BJ (cell line): ENCODE data around the gene ATP13A4. TPM values are rescaled to one million over a fixed set of nuclear protein-coding genes. Genes with fewer than 3 reads are reported as not detected.

ENCODE experiments used
- CTCF ChIA-PET: fragments of 350-600 bp; formaldehyde crosslinking; extraction: SDS; loops from one replicate; lab custom pipeline; 2021; ENCODE audit warnings: antibody characterized with exemption, inconsistent platforms; lab: Yijun Ruan, JAX
- POLR2A ChIA-PET: fragments of 300-600 bp; sonication (Branson Sonifier 250); formaldehyde crosslinking; extraction: SDS; loops from one replicate; lab custom pipeline; 2021; ENCODE audit warnings: antibody characterized with exemption; lab: Charles Lee
- DNase-seq: peaks from one replicate; pipeline ENCODE4 v3.0.0-alpha.2; 2011; ENCODE audit warnings: low read depth
- H3K27me3 ChIP-seq: 2 replicates; pipeline ENCODE4 v1.6.0; 2011; ENCODE audit warnings: low read length; ENCODE audit not compliant: control insufficient read depth, insufficient read depth
- H3K36me3 ChIP-seq: 2 replicates; pipeline ENCODE4 v1.5.1; 2011; ENCODE audit warnings: low read length; ENCODE audit not compliant: control insufficient read depth, insufficient read depth
- H3K4me3 ChIP-seq: 2 replicates; pipeline ENCODE4 v1.5.1; 2011; ENCODE audit warnings: low read depth, mild to moderate bottlenecking, control low read depth, low read length
- CTCF ChIP-seq: IDR thresholded peaks from 2 replicates; pipeline ENCODE4 v1.5.1; 2011; ENCODE audit warnings: low read depth, mild to moderate bottlenecking, control low read depth, inconsistent platforms, low read length, moderate library complexity; ENCODE audit not compliant: insufficient read depth
- polyA plus RNA-seq: library from polyadenylated mRNA; depleted of rRNA; stranded (reverse); fragments of >200 nt; gene quantifications from 2 replicates; pipeline ENCODE4 v1.2.3, GENCODE V29; 2011

The ATP13A4 gene
- polyA plus RNA-seq, 1 experiment = 0.10 TPM

GRCh38 chr3:193569119-193569518 lies 14.4 kb upstream of the ATP13A4 start:
- no peak overlapping the region for H3K4me3 ChIP-seq
- no peaks in the 10 kb centered on the region for H3K36me3 ChIP-seq
- POLR2A ChIA-PET = no interaction called here
- CTCF ChIA-PET = interaction anchor here (1.7 kb wide), 1 partner anchor 752 kb away, joined by 3 read pairs; no protein-coding TSS in a partner anchor
- no peak for DNase-seq
- TF ChIP-seq CTCF = no peak
- H3K27me3 ChIP-seq = no peaks in the 10 kb centered on the region

- Histone ChIP-seq H3K4me3 (no peak overlapping the region), H3K36me3 (no peaks in the 10 kb centered on the region), H3K27me3 (no peaks in the 10 kb centered on the region)
- ChIA-PET CTCF (interaction anchor here (0.7 kb wide), 1 partner anchor 9 kb away, joined by 3 read pairs; no protein-coding TSS in a partner anchor), POLR2A (no interaction called here)
- no peak for TF ChIP-seq CTCF
- DNase-seq = no peak
These were observed 9.3 kb upstream of the ATP13A4 start for GRCh38 chr3:193564012-193564411.

- H3K4me3 ChIP-seq = no peak overlapping the region
- DNase-seq = no peak
- ChIA-PET CTCF (interaction anchor here (0.7 kb wide), 1 partner anchor 9 kb away, joined by 3 read pairs; no protein-coding TSS in a partner anchor), POLR2A (no interaction called here)
- H3K27me3 ChIP-seq = no peaks in the 10 kb centered on the region
- H3K36me3 ChIP-seq = no peaks in the 10 kb centered on the region
- TF ChIP-seq CTCF = no peak
These were observed 8.7 kb upstream of the ATP13A4 start for GRCh38 chr3:193563426-193563825.

- DNase-seq = no peak
- POLR2A ChIA-PET = no interaction called here
- Histone ChIP-seq H3K27me3 (no peaks in the 10 kb centered on the region), H3K4me3 (no peak overlapping the region), H3K36me3 (no peaks in the 10 kb centered on the region)
- TF ChIP-seq CTCF = no peak
- CTCF ChIA-PET = interaction anchor here (0.6 kb wide), 1 partner anchor 1856 kb away, joined by 3 read pairs; no protein-coding TSS in a partner anchor
These were observed 6.2 kb upstream of the ATP13A4 start for GRCh38 chr3:193560870-193561269.

GRCh38 chr3:193560091-193560490 lies 5.4 kb upstream of the ATP13A4 start:
- no peak for DNase-seq
- Histone ChIP-seq H3K27me3 (no peaks in the 10 kb centered on the region), H3K36me3 (no peaks in the 10 kb centered on the region), H3K4me3 (no peak overlapping the region)
- ChIA-PET CTCF (no interaction called here), POLR2A (no interaction called here)
- TF ChIP-seq CTCF = no peak
